ENCODE data around the gene SLC24A2. TPM values are rescaled to one million over a fixed set of nuclear protein-coding genes. Genes with fewer than 3 reads are reported as not detected.
A peak's percentile ranks its signal among the peaks of the same experiment; 100 is the strongest.

The SLC24A2 gene
- total RNA-seq, 2 experiments from 2014 or later: not detected

- peak overlapping the region; percentile 28 for H3K27ac Mint-ChIP-seq
- H3K36me3 Mint-ChIP-seq: no peaks in the 10 kb centered on the region
- H3K9me3 Mint-ChIP-seq: no peaks in the 10 kb centered on the region
- no peak overlapping the region for H3K4me3 Mint-ChIP-seq
- DNase-seq: no peak
- intact Hi-C loops (cut with micrococcal nuclease): loop anchor here (5.0 kb wide), 1 partner anchor 276 kb away; no protein-coding TSS in a partner anchor
- POLR2A ChIA-PET: no interaction called here
- peaks cover 15% of the 10 kb centered on the region for H3K4me1 Mint-ChIP-seq (ENCODE audit: low read depth)
- H3K27me3 Mint-ChIP-seq: no peaks in the 10 kb centered on the region
- CTCF ChIA-PET: no interaction called here
Measured at GRCh38 chr9:19748278-19749126, 40.3 kb downstream of the SLC24A2 start.

GRCh38 chr9:19746223-19746622 lies 42.6 kb downstream of the SLC24A2 start:
- H3K4me3 Mint-ChIP-seq: no peak overlapping the region
- H3K4me1 Mint-ChIP-seq (ENCODE audit: low read depth): peaks cover 15% of the 10 kb centered on the region
- intact Hi-C loops (cut with micrococcal nuclease): loop anchor here (5.0 kb wide), 1 partner anchor 274 kb away; no protein-coding TSS in a partner anchor
- ChIA-PET POLR2A (no interaction called here), CTCF (interaction anchor here (1.0 kb wide), 1 partner anchor 14 kb away, joined by 4 read pairs; no protein-coding TSS in a partner anchor)
- no peaks in the 10 kb centered on the region for H3K36me3 Mint-ChIP-seq
- no peak for DNase-seq
- no peaks in the 10 kb centered on the region for H3K27me3 Mint-ChIP-seq
- no peak overlapping the region for H3K27ac Mint-ChIP-seq
- H3K9me3 Mint-ChIP-seq: no peaks in the 10 kb centered on the region

GRCh38 chr9:19741178-19741577 lies 47.7 kb downstream of the SLC24A2 start:
- intact Hi-C loops (cut with micrococcal nuclease): no loop called here
- DNase-seq: no peak
- POLR2A ChIA-PET: no interaction called here
- Mint-ChIP-seq H3K4me1 (ENCODE audit: low read depth) (no peaks in the 10 kb centered on the region), H3K9me3 (no peaks in the 10 kb centered on the region), H3K36me3 (no peaks in the 10 kb centered on the region), H3K27me3 (no peaks in the 10 kb centered on the region), H3K27ac (no peak overlapping the region), H3K4me3 (no peak overlapping the region)
- CTCF ChIA-PET: interaction anchor here (1.7 kb wide), 1 partner anchor 276 kb away, joined by 6 read pairs; no protein-coding TSS in a partner anchor
